HepG2 (cell line): ENCODE results near the gene COBLL1.

Experiments used
- BRF2 ChIP-seq: sonication (generic); formaldehyde crosslinking; IDR thresholded peaks from 2 replicates; pipeline ENCODE4 v1.8.1; 2022; ENCODE audit warnings: mild to moderate bottlenecking, missing genetic modification reagents
- CCAR2 ChIP-seq: fragments of 200-400 bp; formaldehyde crosslinking; optimal IDR thresholded peaks from 2 replicates; pipeline ENCODE3; 2018; ENCODE audit warnings: low read depth, mild to moderate bottlenecking, low read length, moderate library complexity
- E2F1 ChIP-seq: sonication (generic); formaldehyde crosslinking; IDR thresholded peaks from 2 replicates; pipeline ENCODE4 v1.5.0; 2020; ENCODE audit warnings: missing genetic modification reagents
- EP300 ChIP-seq, 3 experiments: sonication (generic) in 1 of 3; formaldehyde crosslinking in 1 of 3; IDR thresholded peaks; 2 replicates each; pipeline versions ENCODE4 v1.5.1 to v1.6.1; 2011 to 2020; ENCODE audit warnings: low read depth in 2 of 3, low read length in 2 of 3, borderline replicate concordance in 1 of 3, improper control_type of control experiment in 1 of 3, mild to moderate bottlenecking in 1 of 3, missing genetic modification reagents in 1 of 3, moderate library complexity in 1 of 3
- POLR2A ChIP-seq, 2 experiments: IDR thresholded peaks; 2 replicates each; pipeline ENCODE4 v1.6.1; 2011; ENCODE audit warnings: low read depth in 2 of 2, low read length in 2 of 2, mild to moderate bottlenecking in 1 of 2, moderate library complexity in 1 of 2; ENCODE audit not compliant: insufficient read depth in 1 of 2
- SAP130 ChIP-seq: IDR thresholded peaks from 2 replicates; pipeline ENCODE4 v1.6.1; 2016; ENCODE audit warnings: low read depth
- ZNF124 ChIP-seq: sonication (generic); formaldehyde crosslinking; IDR thresholded peaks from 2 replicates; pipeline ENCODE4 v1.4.0; 2020; ENCODE audit warnings: missing genetic modification reagents
- ZNF709 ChIP-seq: sonication (generic); formaldehyde crosslinking; IDR thresholded peaks from 2 replicates; pipeline ENCODE4 v1.5.0; 2020; ENCODE audit warnings: mild to moderate bottlenecking, missing genetic modification reagents

GRCh38 chr2:164717000-164717803 is 124.4 kb downstream of the COBLL1 start:
- no peak for TF ChIP-seq CCAR2
- no peak for TF ChIP-seq E2F1
- TF ChIP-seq BRF2 (CRISPR knock-in tag) = no peak
- no peak for TF ChIP-seq EP300 (IDR thresholded peaks at IDR 0.05; ENCODE audit: low read depth in 2 of 2, low read length in 2 of 2)
- TF ChIP-seq EP300 (CRISPR knock-in tag; IDR thresholded peaks at IDR 0.05; ENCODE audit: borderline replicate concordance) = no peak
- no peak for TF ChIP-seq POLR2A (IDR thresholded peaks at IDR 0.05; ENCODE audit: insufficient read depth in 1 of 2, low read depth in 2 of 2, low read length in 2 of 2)
- TF ChIP-seq SAP130 (CRISPR knock-in tag) = no peak
- no peak for TF ChIP-seq ZNF124 (CRISPR knock-in tag)
- TF ChIP-seq ZNF709 (CRISPR knock-in tag) = no peak
